Loucy (cell line): ENCODE results near the gene STXBP1.
A peak's percentile ranks its signal among the peaks of the same experiment; 100 is the strongest.

Experiments used
- H2AFZ ChIP-seq: fragments of 200-600 bp; sonication (generic); 2 replicates; pipeline ENCODE4 v1.6.0; 2016; ENCODE audit warnings: antibody characterized with exemption, mild to moderate bottlenecking, low read length, moderate library complexity
- H3F3A ChIP-seq: fragments of 200-600 bp; 2 replicates; pipeline ENCODE4 v1.6.0; 2016; ENCODE audit warnings: antibody characterized with exemption, low read depth, mild to moderate bottlenecking
- H3K27me3 ChIP-seq: fragments of 200-600 bp; sonication (generic); 2 replicates; pipeline ENCODE4 v1.6.1; 2014; ENCODE audit warnings: low read length, mild to moderate bottlenecking; ENCODE audit not compliant: insufficient read depth, poor library complexity, severe bottlenecking
- H3K36me3 ChIP-seq: fragments of 200-600 bp; sonication (generic); 2 replicates; pipeline ENCODE4 v1.6.1; 2016; ENCODE audit warnings: low read length; ENCODE audit not compliant: insufficient read depth
- H3K4me1 ChIP-seq: fragments of 200-600 bp; sonication (generic); 2 replicates; pipeline ENCODE4 v1.5.1; 2014; ENCODE audit warnings: low read length, mild to moderate bottlenecking; ENCODE audit not compliant: insufficient read depth, poor library complexity, severe bottlenecking
- H3K4me2 ChIP-seq: fragments of 200-600 bp; sonication (generic); 2 replicates; pipeline ENCODE4 v1.6.0; 2014; ENCODE audit warnings: antibody characterized with exemption, low read length, low read depth, mild to moderate bottlenecking; ENCODE audit not compliant: poor library complexity, severe bottlenecking
- H3K4me3 ChIP-seq: fragments of 200-600 bp; sonication (generic); 2 replicates; pipeline ENCODE4 v1.5.1; 2014; ENCODE audit warnings: low read length, mild to moderate bottlenecking, mixed read lengths; ENCODE audit not compliant: poor library complexity, severe bottlenecking
- H3K79me2 ChIP-seq: fragments of 200-600 bp; sonication (generic); 2 replicates; pipeline ENCODE4 v1.6.1; 2014; ENCODE audit warnings: low read length; ENCODE audit not compliant: insufficient read depth
- H3K9ac ChIP-seq: fragments of 200-600 bp; sonication (generic); 2 replicates; pipeline ENCODE4 v1.6.0; 2014; ENCODE audit warnings: mild to moderate bottlenecking, low read depth, low read length, moderate library complexity; ENCODE audit not compliant: poor library complexity, severe bottlenecking
- H3K9me2 ChIP-seq: fragments of 200-600 bp; sonication (generic); replicated peaks from 2 replicates; pipeline ENCODE4 v1.6.1; 2016; ENCODE audit warnings: low read depth, low read length, mixed read lengths
- H3K9me3 ChIP-seq: fragments of 200-600 bp; sonication (generic); 2 replicates; pipeline ENCODE4 v1.6.1; 2014; ENCODE audit warnings: mild to moderate bottlenecking, antibody characterized with exemption, low read length, low read depth; ENCODE audit not compliant: insufficient read depth
- H4K20me1 ChIP-seq: fragments of 200-600 bp; sonication (generic); 2 replicates; pipeline ENCODE4 v1.6.0; 2014; ENCODE audit warnings: antibody characterized with exemption, low read length, mild to moderate bottlenecking; ENCODE audit not compliant: insufficient read depth, poor library complexity, severe bottlenecking
- CTCF ChIP-seq: fragments of 200-600 bp; sonication (generic); conservative IDR thresholded peaks from 2 replicates; pipeline ENCODE4 v1.5.1; 2014; ENCODE audit warnings: mild to moderate bottlenecking, antibody characterized with exemption, low read length
- EZH2phosphoT487 ChIP-seq: fragments of 200-600 bp; IDR thresholded peaks from 2 replicates; pipeline ENCODE4 v1.6.1; 2018; ENCODE audit warnings: antibody characterized with exemption, mild to moderate bottlenecking, moderate library complexity, borderline replicate concordance

STXBP1 gene

GRCh38 chr9:127712371-127712770 lies 100.3 kb downstream of the STXBP1 start:
- H4K20me1 ChIP-seq: no peaks in the 10 kb centered on the region
- H3K9me3 ChIP-seq: no peaks in the 10 kb centered on the region

DNA sequence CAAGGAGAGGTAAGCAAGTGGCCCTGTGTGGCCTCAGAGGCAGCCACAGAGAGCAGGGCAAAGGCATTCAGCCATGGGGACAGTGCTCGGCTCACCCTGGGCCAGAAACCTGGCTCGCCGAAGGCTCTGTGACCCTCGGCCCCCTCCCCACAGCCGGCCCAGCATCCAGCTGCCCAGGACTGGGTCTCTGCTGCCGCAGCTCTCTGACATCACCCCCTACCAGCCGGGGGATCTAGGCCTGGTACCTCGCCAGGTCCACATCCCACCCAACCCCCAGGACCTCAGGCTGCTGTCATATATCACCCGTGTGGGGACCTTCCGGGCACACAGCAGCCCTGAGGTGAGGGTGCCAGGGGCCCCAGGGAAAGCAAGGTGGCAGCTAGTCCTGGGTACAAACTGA lies 100.8 kb downstream of the STXBP1 start:
- TF ChIP-seq CTCF: no peak
- no peak for TF ChIP-seq EZH2phosphoT487
- Histone ChIP-seq H4K20me1 (no peaks in the 10 kb centered on the region), H3K4me1 (peaks cover 25% of the 10 kb centered on the region), H3K9me2 (no peaks in the 10 kb centered on the region), H3K27me3 (no peaks in the 10 kb centered on the region), H3K4me3 (no peak overlapping the region), H3K9me3 (no peaks in the 10 kb centered on the region), H3K79me2 (no peaks in the 10 kb centered on the region), H3K36me3 (no peaks in the 10 kb centered on the region), H2AFZ (no peak overlapping the region), H3F3A (no peaks in the 10 kb centered on the region), H3K9ac (no peak overlapping the region), H3K4me2 (no peak overlapping the region)

More at GRCh38 chr9:127712371-127712770, 100.3 kb downstream of the STXBP1 start:
- H3K36me3 ChIP-seq: no peaks in the 10 kb centered on the region
- TF ChIP-seq EZH2phosphoT487 (no peak), CTCF (no peak)
- no peaks in the 10 kb centered on the region for H3K79me2 ChIP-seq
- H3K4me2 ChIP-seq: peak overlapping the region; percentile 62
- H3K9me2 ChIP-seq: no peaks in the 10 kb centered on the region
- H3K4me1 ChIP-seq: peaks cover 29% of the 10 kb centered on the region
- H3K27me3 ChIP-seq: no peaks in the 10 kb centered on the region
- H3F3A ChIP-seq: no peaks in the 10 kb centered on the region
- H3K9ac ChIP-seq: no peak overlapping the region
- no peak overlapping the region for H3K4me3 ChIP-seq
- no peak overlapping the region for H2AFZ ChIP-seq

DNA sequence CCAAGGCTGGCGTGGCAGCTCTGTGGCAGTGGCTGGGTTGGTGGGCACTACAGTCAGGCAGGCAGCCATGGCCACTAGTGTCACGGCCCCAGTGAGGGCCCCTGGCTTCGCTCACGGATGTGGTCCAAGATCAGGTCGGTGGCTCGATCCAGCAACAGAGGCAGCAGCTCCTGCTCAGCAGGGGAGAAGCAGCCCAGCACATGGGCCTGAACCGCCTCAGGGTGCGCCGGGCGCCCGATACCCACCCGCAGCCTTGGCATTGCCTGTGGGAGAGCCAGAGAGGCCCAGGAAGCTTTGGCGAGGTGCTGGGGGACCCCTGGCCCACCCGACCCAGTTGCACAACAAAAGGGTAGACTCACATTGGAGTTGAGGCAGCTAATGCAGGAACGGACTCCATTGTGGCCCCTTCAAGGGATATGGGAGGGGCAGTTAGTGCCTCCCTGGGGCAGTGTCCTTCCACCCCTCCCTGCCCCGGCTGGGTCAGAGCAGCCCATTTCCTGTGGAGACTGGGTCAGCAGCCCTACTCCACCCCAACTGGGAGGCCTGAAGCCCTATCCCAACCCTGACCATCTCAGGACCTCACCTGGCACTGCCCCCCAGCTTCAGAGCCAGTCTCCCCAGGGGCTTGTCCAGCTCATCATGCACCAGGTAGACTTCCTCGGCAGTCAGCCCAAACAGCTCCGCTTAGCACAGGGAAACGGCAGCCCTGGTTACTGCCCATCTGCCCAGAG lies 102.1 kb downstream of the STXBP1 start:
- H3K9me2 ChIP-seq: no peaks in the 10 kb centered on the region
- H3K36me3 ChIP-seq: no peaks in the 10 kb centered on the region
- no peak for TF ChIP-seq EZH2phosphoT487
- no peak for TF ChIP-seq CTCF
- no peaks in the 10 kb centered on the region for H3F3A ChIP-seq
- peak overlapping the region; percentile 46 for H3K4me3 ChIP-seq
- no peak overlapping the region for H3K9ac ChIP-seq
- no peaks in the 10 kb centered on the region for H3K27me3 ChIP-seq
- H2AFZ ChIP-seq: no peak overlapping the region
- H3K79me2 ChIP-seq: no peaks in the 10 kb centered on the region
- H3K9me3 ChIP-seq: no peaks in the 10 kb centered on the region
- peak overlapping the region; percentile 60 for H3K4me2 ChIP-seq
- H4K20me1 ChIP-seq: no peaks in the 10 kb centered on the region
- H3K4me1 ChIP-seq: peaks cover 27% of the 10 kb centered on the region
